Measurements from ENCODE around the gene HEXD. TPM values are rescaled to one million over a fixed set of nuclear protein-coding genes. Genes with fewer than 3 reads are reported as not detected.

Gene HEXD
- total and polyA plus RNA-seq, 8 donors: 25.9 to 275 (median 39.5) TPM

GRCh38 chr17:82489117-82489516 is 71.0 kb downstream of the HEXD start:
- ATAC-seq (peak in 2 of 4 donors; percentile 10 to 24), DNase-seq (peak in 1 of 6 donors; percentile 19), FAIRE-seq (no peak)
- Histone ChIP-seq H3K4me1 (no peaks in the 10 kb centered on the region), H3K27ac (no peak overlapping the region), H3K4me3 (no peak overlapping the region), H3K36me3 (peaks cover 6 to 26% (median 22%) of the 10 kb centered on the region in 3 donors), H3K9me3 (no peaks in the 10 kb centered on the region), H3K27me3 (no peaks in the 10 kb centered on the region)
- intact Hi-C loops (cut with DNase I): no loop called here
- no peak for TF ChIP-seq CTCF (IDR thresholded peaks at IDR 0.05)
- 74 to 75% methylated on average over 8 of the region's 8 CpGs for WGBS, 2 donors

- 91 to 93% methylated on average over 21 of the region's 21 CpGs for WGBS, 2 donors
- ATAC-seq (no peak), DNase-seq (no peak), FAIRE-seq (no peak)
- TF ChIP-seq CTCF (IDR thresholded peaks at IDR 0.05): no peak
- H3K4me3 ChIP-seq: no peak overlapping the region
- intact Hi-C loops (cut with DNase I): loop anchor here in 1 of 3 donors (10.0 kb wide), 1 partner anchor 135 kb away; the partner anchor contains the start of gene TEX19
- H3K9me3 ChIP-seq: no peaks in the 10 kb centered on the region
- no peak overlapping the region for H3K27ac ChIP-seq
- peaks cover 1 to 19% (median 14%) of the 10 kb centered on the region in 3 donors for H3K36me3 ChIP-seq
- no peaks in the 10 kb centered on the region for H3K4me1 ChIP-seq
- H3K27me3 ChIP-seq: no peaks in the 10 kb centered on the region
These were observed 71.8 kb downstream of the HEXD start for GRCh38 chr17:82489851-82490511.

- WGBS, 2 donors: 84 to 87% methylated on average over 25 of the region's 25 CpGs
- peak in 1 of 6 donors; percentile 63 for DNase-seq
- Histone ChIP-seq H3K4me1 (no peaks in the 10 kb centered on the region), H3K4me3 (no peak overlapping the region), H3K27me3 (no peaks in the 10 kb centered on the region), H3K36me3 (peaks cover 0 to 13% (median 10%) of the 10 kb centered on the region in 3 donors), H3K27ac (no peak overlapping the region), H3K9me3 (no peaks in the 10 kb centered on the region)
- no peak for FAIRE-seq
- intact Hi-C loops (cut with DNase I): loop anchor here in 1 of 3 donors (10.0 kb wide), 1 partner anchor 136 kb away; the partner anchor contains the start of gene TEX19
- no peak for ATAC-seq
- TF ChIP-seq CTCF (IDR thresholded peaks at IDR 0.05): no peak
These were observed 72.5 kb downstream of the HEXD start for GRCh38 chr17:82490512-82491195.

GRCh38 chr17:82491196-82491530 is 73.0 kb downstream of the HEXD start:
- no peak for TF ChIP-seq CTCF (IDR thresholded peaks at IDR 0.05)
- H3K4me1 ChIP-seq: no peaks in the 10 kb centered on the region
- ATAC-seq (no peak), FAIRE-seq (no peak), DNase-seq (no peak)
- intact Hi-C loops (cut with DNase I): loop anchor here in 1 of 3 donors (10.0 kb wide), 1 partner anchor 136 kb away; the partner anchor contains the start of gene TEX19
- no peaks in the 10 kb centered on the region for H3K9me3 ChIP-seq
- WGBS, 2 donors: 85 to 91% methylated on average over 10 of the region's 10 CpGs
- H3K4me3 ChIP-seq: no peak overlapping the region
- H3K36me3 ChIP-seq: peaks cover 0 to 9% (median 8%) of the 10 kb centered on the region in 3 donors
- no peaks in the 10 kb centered on the region for H3K27me3 ChIP-seq
- H3K27ac ChIP-seq: no peak overlapping the region

Data from pancreas (tissue), 10 donors.